Measurements from ENCODE around the gene RASGRF1. TPM values are rescaled to one million over a fixed set of nuclear protein-coding genes. Genes with fewer than 3 reads are reported as not detected.

RASGRF1 gene
- polyA plus RNA-seq, 3 donors = 0.11 TPM; not detected in 2

GRCh38 chr15:78974272-78974918 is 116.2 kb downstream of the RASGRF1 start:
- Histone ChIP-seq H3K4me3 (replicated peaks in 1 of 3; ENCODE audit: low read depth in 2 of 3, low read length in 3 of 3) (no peak overlapping the region), H3K9ac (ENCODE audit: insufficient read depth, low read length, poor library complexity, severe bottlenecking) (no peak overlapping the region), H3K27ac (ENCODE audit: low read depth in 1 of 2, low read length in 2 of 2) (no peak overlapping the region), H3K36me3 (replicated peaks in 1 of 2; ENCODE audit: control insufficient read depth in 1 of 2, insufficient read depth in 2 of 2, low read length in 2 of 2) (no peaks in the 10 kb centered on the region), H3K4me2 (replicated peaks; ENCODE audit: extremely low read depth, low read length, poor library complexity, severe bottlenecking) (no peak overlapping the region), H3K4me1 (ENCODE audit: control insufficient read depth in 1 of 2, insufficient read depth in 2 of 2, low read length in 2 of 2) (peaks cover 27 to 29% of the 10 kb centered on the region in 2 donors), H3K27me3 (ENCODE audit: control insufficient read depth in 2 of 2, insufficient read depth in 2 of 2, low read length in 2 of 2) (no peaks in the 10 kb centered on the region), H3K79me2 (ENCODE audit: insufficient read depth, low read length) (no peaks in the 10 kb centered on the region), H3K9me3 (replicated peaks in 1 of 2; ENCODE audit: control insufficient read depth in 1 of 2, insufficient read depth in 1 of 2, low read length in 2 of 2) (no peaks in the 10 kb centered on the region), H2AFZ (ENCODE audit: insufficient read depth, low read depth, low read length, poor library complexity, severe bottlenecking) (no peak overlapping the region), H4K20me1 (ENCODE audit: insufficient read depth, low read length) (no peaks in the 10 kb centered on the region)
- no peak for TF ChIP-seq CTCF (IDR thresholded peaks at IDR 0.05)
- Mint-ChIP-seq H3K9me3 (peaks cover 0 to 3% (median 0%) of the 10 kb centered on the region in 7 donors), H3K36me3 (peaks cover 0 to 2% of the 10 kb centered on the region in 2 donors), H3K4me1 (peaks cover 32% of the 10 kb centered on the region), H3K4me3 (no peak overlapping the region), H3K27me3 (ENCODE audit: low read depth in 3 of 3) (peaks cover 0 to 3% (median 1%) of the 10 kb centered on the region in 3 donors), H3K27ac (no peak overlapping the region)
- 100% methylated on average over 3 of the region's 7 CpGs for WGBS (ENCODE audit: insufficient coverage)
- DNase-seq = no peak
- intact Hi-C loops (cut with micrococcal nuclease) = no loop called here

GRCh38 chr15:78969687-78970349 is 120.8 kb downstream of the RASGRF1 start:
- H3K4me1 ChIP-seq (ENCODE audit: control insufficient read depth in 1 of 2, insufficient read depth in 2 of 2, low read length in 2 of 2) = no peaks in the 10 kb centered on the region
- peak overlapping the region in 1 of 7 donors; percentile 45 for H3K27ac Mint-ChIP-seq
- no peaks in the 10 kb centered on the region for H3K27me3 ChIP-seq (ENCODE audit: control insufficient read depth in 2 of 2, insufficient read depth in 2 of 2, low read length in 2 of 2)
- H3K36me3 ChIP-seq (replicated peaks in 1 of 2; ENCODE audit: control insufficient read depth in 1 of 2, insufficient read depth in 2 of 2, low read length in 2 of 2) = no peaks in the 10 kb centered on the region
- WGBS (ENCODE audit: insufficient coverage) = 100% methylated on average over 2 of the region's 5 CpGs
- H2AFZ ChIP-seq (ENCODE audit: insufficient read depth, low read depth, low read length, poor library complexity, severe bottlenecking) = no peak overlapping the region
- intact Hi-C loops (cut with micrococcal nuclease) = no loop called here
- no peaks in the 10 kb centered on the region for H3K9me3 ChIP-seq (replicated peaks in 1 of 2; ENCODE audit: control insufficient read depth in 1 of 2, insufficient read depth in 1 of 2, low read length in 2 of 2)
- TF ChIP-seq CTCF (IDR thresholded peaks at IDR 0.05) = no peak
- no peaks in the 10 kb centered on the region for H4K20me1 ChIP-seq (ENCODE audit: insufficient read depth, low read length)
- peaks cover 0 to 1% (median 0%) of the 10 kb centered on the region in 3 donors for H3K27me3 Mint-ChIP-seq (ENCODE audit: low read depth in 3 of 3)
- H3K9me3 Mint-ChIP-seq = no peaks in the 10 kb centered on the region
- H3K9ac ChIP-seq (ENCODE audit: insufficient read depth, low read length, poor library complexity, severe bottlenecking) = no peak overlapping the region
- H3K4me2 ChIP-seq (replicated peaks; ENCODE audit: extremely low read depth, low read length, poor library complexity, severe bottlenecking) = no peak overlapping the region
- DNase-seq = no peak
- H3K36me3 Mint-ChIP-seq = no peaks in the 10 kb centered on the region
- no peak overlapping the region for H3K4me3 ChIP-seq (replicated peaks in 1 of 3; ENCODE audit: low read depth in 2 of 3, low read length in 3 of 3)
- no peaks in the 10 kb centered on the region for H3K79me2 ChIP-seq (ENCODE audit: insufficient read depth, low read length)
- no peaks in the 10 kb centered on the region for H3K4me1 Mint-ChIP-seq
- H3K4me3 Mint-ChIP-seq = no peak overlapping the region
- no peak overlapping the region for H3K27ac ChIP-seq (ENCODE audit: low read depth in 1 of 2, low read length in 2 of 2)
